ENCODE data around the gene PKNOX2.

The PKNOX2 gene

GRCh38 chr11:125455851-125456250 lies 291.3 kb downstream of the PKNOX2 start:
- no peak for DNase-seq

- DNase-seq: no peak
Observed at GRCh38 chr11:125457814-125458343, 293.3 kb downstream of the PKNOX2 start.

GRCh38 chr11:125460275-125460674 lies 295.7 kb downstream of the PKNOX2 start:
- no peak for DNase-seq

GRCh38 chr11:125463590-125464269 lies 299.2 kb downstream of the PKNOX2 start:
- DNase-seq: no peak

- DNase-seq: no peak
Observed at GRCh38 chr11:125464270-125464662, 299.7 kb downstream of the PKNOX2 start.

- no peak for DNase-seq
Observed at GRCh38 chr11:125464666-125465065, 300.1 kb downstream of the PKNOX2 start.

GRCh38 chr11:125465255-125465654 lies 300.7 kb downstream of the PKNOX2 start:
- DNase-seq: no peak

GRCh38 chr11:125465701-125466100 lies 301.1 kb downstream of the PKNOX2 start:
- no peak for DNase-seq

GRCh38 chr11:125468025-125468424 lies 303.5 kb downstream of the PKNOX2 start:
- DNase-seq: no peak

GRCh38 chr11:125468852-125469251 lies 304.3 kb downstream of the PKNOX2 start:
- no peak for DNase-seq

GRCh38 chr11:125470355-125470754 lies 305.8 kb downstream of the PKNOX2 start:
- DNase-seq: no peak

GRCh38 chr11:125476721-125477120 lies 312.2 kb downstream of the PKNOX2 start:
- no peak for DNase-seq

GRCh38 chr11:125479137-125479536 lies 314.6 kb downstream of the PKNOX2 start:
- DNase-seq: no peak

- no peak for DNase-seq
Observed at GRCh38 chr11:125481531-125481930, 317.0 kb downstream of the PKNOX2 start.

All from NCI-H446 (cell line).